Thymus (tissue), 11 donors: Measurements from ENCODE around the gene CRYBA1. TPM values are rescaled to one million over a fixed set of nuclear protein-coding genes. Genes with fewer than 3 reads are reported as not detected.

Experiments used
- DNase-seq, 9 donors: peaks; one replicate each; pipeline ENCODE4 v3.0.0-alpha.2; 2013; ENCODE audit warnings: low spot score in 9 of 9, low read depth in 6 of 9, missing footprints in 1 of 9
- H3K27ac ChIP-seq, 2 donors: one replicate each; pipeline ENCODE4 v1.5.1; 2013; ENCODE audit warnings: control low read depth in 1 of 2, low read depth in 1 of 2, low read length in 1 of 2, mild to moderate bottlenecking in 1 of 2, moderate library complexity in 1 of 2
- H3K27me3 ChIP-seq, 2 donors: one replicate each; pipeline ENCODE4 v1.5.1; 2013; ENCODE audit warnings: low read length in 1 of 2; ENCODE audit not compliant: control insufficient read depth in 2 of 2, insufficient read depth in 1 of 2
- H3K36me3 ChIP-seq, 2 donors: one replicate each; pipeline ENCODE4 v1.5.1; 2013; ENCODE audit warnings: low read length in 1 of 2, mild to moderate bottlenecking in 1 of 2, moderate library complexity in 1 of 2; ENCODE audit not compliant: control insufficient read depth in 2 of 2, insufficient read depth in 2 of 2
- H3K4me1 ChIP-seq, 2 donors: one replicate each; pipeline ENCODE4 v1.5.1; 2013; ENCODE audit warnings: low read length in 2 of 2; ENCODE audit not compliant: control insufficient read depth in 2 of 2, insufficient read depth in 2 of 2
- H3K4me3 ChIP-seq, 2 donors: one replicate each; pipeline ENCODE4 v1.5.1; 2013; ENCODE audit warnings: low read length in 2 of 2, control low read depth in 1 of 2, mild to moderate bottlenecking in 1 of 2
- H3K9me3 ChIP-seq, 2 donors: one replicate each; pipeline ENCODE4 v1.5.1; 2013; ENCODE audit warnings: low read length in 1 of 2, mild to moderate bottlenecking in 1 of 2; ENCODE audit not compliant: control insufficient read depth in 2 of 2, insufficient read depth in 1 of 2
- WGBS: extraction: QIAGEN DNeasy Blood & Tissue Kit; methylation state at CpG from one replicate; pipeline ENCODE4 v1.1.7; 2013; 5-methylcytosine and 5-hydroxymethylcytosine counted together
- polyA plus RNA-seq: library from polyadenylated mRNA; stranded (reverse); fragments of 200-250 nt; gene quantifications from one replicate; pipeline ENCODE4 v1.2.3, GENCODE V29; 2013
- total RNA-seq: library from RNA; stranded (reverse); fragments of 120-200 nt; gene quantifications from one replicate; pipeline ENCODE4 v1.2.4, GENCODE V29; 2013
- donor health status: healthy.

CRYBA1 gene
- total and polyA plus RNA-seq, 2 donors = 0.34 to 0.38 TPM

GRCh38 chr17:29289852-29290251, 43.2 kb downstream of the CRYBA1 start:
- WGBS = 95% methylated on average over 9 of the region's 9 CpGs
- Histone ChIP-seq H3K9me3 (no peaks in the 10 kb centered on the region), H3K4me3 (no peak overlapping the region), H3K27me3 (no peaks in the 10 kb centered on the region), H3K27ac (no peak overlapping the region), H3K36me3 (peaks cover 26 to 51% of the 10 kb centered on the region in 2 donors), H3K4me1 (peaks cover 8 to 10% of the 10 kb centered on the region in 2 donors)
- DNase-seq = no peak

GRCh38 chr17:29291163-29291752, 44.6 kb downstream of the CRYBA1 start:
- Histone ChIP-seq H3K36me3 (peaks cover 19 to 38% of the 10 kb centered on the region in 2 donors), H3K4me1 (peaks cover 8 to 10% of the 10 kb centered on the region in 2 donors), H3K27me3 (no peaks in the 10 kb centered on the region), H3K9me3 (no peaks in the 10 kb centered on the region), H3K4me3 (peak overlapping the region; percentile 60 to 72), H3K27ac (peak overlapping the region in 1 of 2 donors; percentile 91)
- WGBS = 32% methylated on average over 5 of the region's 5 CpGs
- peak in 6 of 9 donors; percentile 47 to 87 (median 70) for DNase-seq

GRCh38 chr17:29292071-29292991, 45.7 kb downstream of the CRYBA1 start:
- Histone ChIP-seq H3K9me3 (no peaks in the 10 kb centered on the region), H3K36me3 (peaks cover 8 to 27% of the 10 kb centered on the region in 2 donors), H3K27me3 (no peaks in the 10 kb centered on the region), H3K27ac (peak overlapping the region; percentile 98 to 100), H3K4me1 (peaks cover 8 to 10% of the 10 kb centered on the region in 2 donors), H3K4me3 (peak overlapping the region; percentile 72 to 98)
- peak in 7 of 9 donors; percentile 42 to 79 (median 55) for DNase-seq
- WGBS = 2% methylated on average over 77 of the region's 77 CpGs

GRCh38 chr17:29292992-29293889, 46.6 kb downstream of the CRYBA1 start:
- peaks cover 0 to 19% of the 10 kb centered on the region in 2 donors for H3K36me3 ChIP-seq
- H3K4me3 ChIP-seq = peak overlapping the region; percentile 72 to 98
- H3K27me3 ChIP-seq = no peaks in the 10 kb centered on the region
- peak overlapping the region; percentile 98 to 100 for H3K27ac ChIP-seq
- WGBS = under 1% methylated on average over 54 of the region's 54 CpGs
- H3K9me3 ChIP-seq = no peaks in the 10 kb centered on the region
- DNase-seq = peak in 7 of 9 donors; percentile 48 to 78 (median 53)
- H3K4me1 ChIP-seq = peaks cover 8 to 10% of the 10 kb centered on the region in 2 donors

GRCh38 chr17:29293890-29294579, 47.4 kb downstream of the CRYBA1 start, which contains the start of gene NUFIP2:
Gene NUFIP2, minus strand, starts transcription at chr17:29294148. Its CDS starts 89 bp downstream, at chr17:29294059.
- peaks cover 0 to 11% of the 10 kb centered on the region in 2 donors for H3K36me3 ChIP-seq
- H3K4me3 ChIP-seq = peak within 1 kb of the TSS; percentile 72 to 98
- peaks cover 8 to 10% of the 10 kb centered on the region in 2 donors for H3K4me1 ChIP-seq
- H3K9me3 ChIP-seq = no peaks in the 10 kb centered on the region
- peak; percentile 95 to 99 (median 98) for DNase-seq
- H3K27ac ChIP-seq = peak within 1 kb of the TSS; percentile 98 to 100
- WGBS = under 1% methylated on average over 31 of the region's 31 CpGs
- H3K27me3 ChIP-seq = no peaks in the 10 kb centered on the region

- no peaks in the 10 kb centered on the region for H3K9me3 ChIP-seq
- peak overlapping the region; percentile 98 to 100 for H3K27ac ChIP-seq
- peaks cover 0 to 8% of the 10 kb centered on the region in 2 donors for H3K36me3 ChIP-seq
- H3K27me3 ChIP-seq = no peaks in the 10 kb centered on the region
- H3K4me3 ChIP-seq = peak overlapping the region; percentile 72 to 98
- no peak for DNase-seq
- WGBS = 1% methylated on average over 2 of the region's 2 CpGs
- H3K4me1 ChIP-seq = peaks cover 8 to 10% of the 10 kb centered on the region in 2 donors
These were observed 47.9 kb downstream of the CRYBA1 start for GRCh38 chr17:29294580-29294900.

GRCh38 chr17:29295420-29295819, 48.8 kb downstream of the CRYBA1 start:
- WGBS = over 99% methylated on average over 3 of the region's 3 CpGs
- peaks cover 7% of the 10 kb centered on the region in 2 donors for H3K4me1 ChIP-seq
- no peaks in the 10 kb centered on the region for H3K9me3 ChIP-seq
- H3K27me3 ChIP-seq = no peaks in the 10 kb centered on the region
- H3K4me3 ChIP-seq = no peak overlapping the region
- H3K27ac ChIP-seq = no peak overlapping the region
- no peak for DNase-seq
- H3K36me3 ChIP-seq = peaks cover 0 to 2% of the 10 kb centered on the region in 2 donors

GRCh38 chr17:29299031-29299430, 52.4 kb downstream of the CRYBA1 start:
- H3K9me3 ChIP-seq = no peaks in the 10 kb centered on the region
- no peaks in the 10 kb centered on the region for H3K4me1 ChIP-seq
- H3K36me3 ChIP-seq = no peaks in the 10 kb centered on the region
- no peak for DNase-seq
- no peak overlapping the region for H3K4me3 ChIP-seq
- 95% methylated on average over 2 of the region's 2 CpGs for WGBS
- no peaks in the 10 kb centered on the region for H3K27me3 ChIP-seq
- H3K27ac ChIP-seq = no peak overlapping the region
